ENCODE measurements around the gene SH3BP4. TPM values are rescaled to one million over a fixed set of nuclear protein-coding genes. Genes with fewer than 3 reads are reported as not detected.

SH3BP4 gene
- total and polyA plus RNA-seq, 2 of the 8 experiments (the other 6 are each of a cell fraction or from before 2014, with no cell fraction given): 28.3 to 35.4 TPM

- H3K4me1 ChIP-seq (replicated peaks in 1 of 4; ENCODE audit: control insufficient read depth in 3 of 4, insufficient read depth in 4 of 4, low read length in 3 of 4): peaks cover 15 to 19% (median 16%) of the 10 kb centered on the region in 4 experiments
- TF ChIP-seq MAFK (IDR thresholded peaks at IDR 0.05; ENCODE audit: low read depth, low read length) (no peak), BRCA1 (IDR thresholded peaks at IDR 0.05; ENCODE audit: low read depth, low read length) (no peak), CREB1 (IDR thresholded peaks at IDR 0.05) (no peak), POLR2AphosphoS5 (IDR thresholded peaks at IDR 0.05; ENCODE audit: low read depth, low read length) (no peak), RFX5 (IDR thresholded peaks at IDR 0.05; ENCODE audit: borderline replicate concordance, low read depth, low read length) (no peak), SP2 (IDR thresholded peaks at IDR 0.05; ENCODE audit: low read length) (no peak), NANOG (IDR thresholded peaks at IDR 0.05; ENCODE audit: insufficient read depth, low read depth, low read length, poor library complexity, severe bottlenecking) (no peak), CTCF (IDR thresholded peaks at IDR 0.05; ENCODE audit: control extremely low read depth in 1 of 3, insufficient read depth in 1 of 3, low read depth in 1 of 3, low read length in 3 of 3) (no peak), CTBP2 (IDR thresholded peaks at IDR 0.05; ENCODE audit: borderline replicate concordance, insufficient read depth, insufficient read length, low read length) (no peak), TCF12 (IDR thresholded peaks at IDR 0.05; ENCODE audit: low read depth, low read length) (no peak)
- H4K8ac ChIP-seq (ENCODE audit: extremely low read depth, insufficient read depth, low read length): no peak overlapping the region
- no peaks in the 10 kb centered on the region for H3K36me3 ChIP-seq (ENCODE audit: control insufficient read depth in 2 of 4, insufficient read depth in 4 of 4, low read length in 3 of 4)
- no peak overlapping the region for H2BK20ac ChIP-seq (ENCODE audit: low read length)
- H2BK5ac ChIP-seq (ENCODE audit: low read depth, low read length): no peak overlapping the region
- peaks cover 2 to 15% (median 11%) of the 10 kb centered on the region in 4 experiments for H3K27me3 ChIP-seq (replicated peaks in 1 of 4; ENCODE audit: control insufficient read depth in 3 of 4, extremely low read depth in 1 of 4, insufficient read depth in 3 of 4, low read length in 3 of 4)
- no peak overlapping the region for H3K23ac ChIP-seq (ENCODE audit: insufficient read length)
- H3K9ac ChIP-seq (replicated peaks in 1 of 4; ENCODE audit: extremely low read depth in 1 of 4, low read depth in 3 of 4, low read length in 3 of 4): no peak overlapping the region
- H3K56ac ChIP-seq (replicated peaks; ENCODE audit: insufficient read length, low read depth, low read length): no peak overlapping the region
- no peak overlapping the region for H2BK12ac ChIP-seq (ENCODE audit: low read depth, low read length)
- H4K5ac ChIP-seq (ENCODE audit: insufficient read length, low read depth, low read length): no peak overlapping the region
- FAIRE-seq: no peak
- no peak overlapping the region for H2BK120ac ChIP-seq (replicated peaks; ENCODE audit: low read depth, low read length)
- peaks cover 2% of the 10 kb centered on the region; the same call in 1 of the 2 replicates for H3K79me1 ChIP-seq (ENCODE audit: low read depth, low read length)
- no peaks in the 10 kb centered on the region for H3K9me3 ChIP-seq (ENCODE audit: insufficient read depth in 2 of 2, low read depth in 1 of 2, low read length in 1 of 2)
- H2AK5ac ChIP-seq (ENCODE audit: low read depth, low read length): no peak overlapping the region
- H3K27ac ChIP-seq (ENCODE audit: low read depth, low read length): no peak overlapping the region
- ChIA-PET CTCF (ENCODE audit: partially characterized antibody) (interaction anchor here (0.8 to 1.8 kb wide), 5 partner anchors 11 to 236 kb away, joined by 3 to 8 read pairs (median 4); no protein-coding TSS in a partner anchor), POLR2A (ENCODE audit: partially characterized antibody) (interaction anchor here (0.7 kb wide), 1 partner anchor 15 kb away, joined by 3 read pairs; no protein-coding TSS in a partner anchor)
- H3K18ac ChIP-seq (ENCODE audit: extremely low read depth, low read length): no peak overlapping the region; the same call in 1 of the 2 replicates
- no peak overlapping the region for H2AFZ ChIP-seq (ENCODE audit: low read length)
- no peak for DNase-seq (ENCODE audit: low read depth in 1 of 2, low spot score in 2 of 2)
- H2BK15ac ChIP-seq (ENCODE audit: low read length): peak overlapping the region; percentile 76; the same call in 1 of the 2 replicates
- peaks cover 18% of the 10 kb centered on the region for H3K23me2 ChIP-seq (ENCODE audit: low read depth, low read length)
- H3K4me2 ChIP-seq (ENCODE audit: insufficient read depth in 1 of 2, low read depth in 2 of 2, low read length in 2 of 2): peak overlapping the region; percentile 79 to 88
- H4K20me1 ChIP-seq (replicated peaks in 1 of 2; ENCODE audit: control insufficient read depth in 1 of 2, insufficient read depth in 2 of 2, low read length in 2 of 2): no peaks in the 10 kb centered on the region
- H4K91ac ChIP-seq (replicated peaks; ENCODE audit: insufficient read length, low read length): no peak overlapping the region
- no peak overlapping the region for H3K4ac ChIP-seq (replicated peaks; ENCODE audit: insufficient read length, low read depth, low read length)
- no peak overlapping the region for H3K14ac ChIP-seq (ENCODE audit: insufficient read length)
- H3K4me3 ChIP-seq (ENCODE audit: extremely low read depth in 1 of 4, insufficient read depth in 2 of 4, low read depth in 3 of 4, low read length in 4 of 4): peak overlapping the region in 3 of 4 experiments; percentile 42 to 82 (median 55); a peak in 4 of 8 replicates
- 74% methylated on average over 7 of the region's 7 CpGs; no CpG with 5 or more reads in 1 of the 2 experiments for WGBS, 2 experiments (ENCODE audit: extremely low coverage in 1 of 2, insufficient coverage in 1 of 2, insufficient read length in 1 of 2, insufficient replicate concordance in 2 of 2, low coverage in 1 of 2, low lambda C conversion rate in 2 of 2, missing lambda C conversion rate in 1 of 2)
- peaks cover 10 to 23% of the 10 kb centered on the region in 2 experiments for H3K79me2 ChIP-seq (ENCODE audit: control insufficient read depth in 1 of 2, insufficient read depth in 2 of 2, low read length in 2 of 2)
Observed at GRCh38 chr2:234950435-234950729, 1.4 kb upstream of the SH3BP4 start.
